ENCODE measurements around the gene TMEM270. TPM values are rescaled to one million over a fixed set of nuclear protein-coding genes. Genes with fewer than 3 reads are reported as not detected.
A peak's percentile ranks its signal among the peaks of the same experiment; 100 is the strongest.

The TMEM270 gene
- total and polyA plus RNA-seq, 2 of the 4 experiments (the other 2 are of a cell fraction): 0.17 TPM; not detected in 1

DNA sequence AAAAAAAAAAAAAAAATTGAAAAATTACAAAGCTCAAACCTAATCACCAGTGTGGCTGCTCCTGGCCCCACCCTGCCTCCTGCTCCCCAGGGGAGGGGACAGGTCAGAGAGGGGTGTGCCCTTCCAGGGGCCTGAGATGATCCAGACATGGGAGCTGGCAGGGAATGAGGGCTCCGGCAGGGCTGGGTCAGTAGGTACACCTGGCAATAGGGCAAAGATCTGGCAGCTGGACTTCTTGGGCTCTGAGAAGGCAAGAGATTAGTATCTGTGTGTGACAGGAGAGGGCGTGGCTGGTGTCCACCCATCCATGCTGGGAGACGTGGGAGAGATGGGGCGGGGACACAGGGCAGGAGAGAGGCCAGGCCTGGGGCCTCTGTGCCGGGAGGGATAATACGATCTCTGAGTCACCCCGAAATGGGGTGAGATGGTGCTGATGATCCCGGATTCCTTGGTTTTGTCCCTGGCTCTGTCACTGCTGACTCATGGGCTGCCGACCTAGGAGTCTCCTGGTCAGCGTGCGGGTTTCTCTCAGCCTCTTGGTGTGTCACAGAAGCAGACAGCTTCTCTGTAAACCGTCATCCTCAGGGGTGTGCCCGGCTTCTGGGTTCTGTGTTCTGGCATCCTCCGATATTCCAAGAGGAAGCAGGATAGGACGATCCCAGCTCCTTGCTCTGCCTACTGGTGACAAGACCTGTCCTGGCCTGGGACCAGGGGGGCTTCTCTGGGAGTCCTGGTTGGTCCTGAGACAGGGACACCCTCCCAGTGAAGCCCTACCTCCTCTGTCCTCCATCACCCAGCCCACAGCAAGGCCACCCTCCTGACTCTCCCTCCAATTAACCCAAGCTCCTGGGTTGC lies 38.4 kb upstream of the TMEM270 start:
- no TSS peak for BruUV-seq (replicated peaks)
- Histone ChIP-seq H3K4ac (ENCODE audit: low read depth, low read length) (peak overlapping the region; percentile 92), H3K4me2 (ENCODE audit: low read depth, low read length) (peak overlapping the region; percentile 32), H4K20me1 (ENCODE audit: insufficient read depth, low read length) (no peaks in the 10 kb centered on the region), H2BK120ac (ENCODE audit: low read depth, low read length) (peak overlapping the region; percentile 93), H2AK5ac (ENCODE audit: low read depth, low read length) (peak overlapping the region; percentile 83), H2BK20ac (ENCODE audit: low read depth, low read length) (peak overlapping the region; percentile 98), H2AFZ (replicated peaks; ENCODE audit: low read length, poor library complexity) (peak overlapping the region; percentile 92), H2BK15ac (ENCODE audit: low read depth, low read length) (peak overlapping the region; percentile 72; the same call in 2 of the 3 replicates), H3K18ac (ENCODE audit: low read depth, low read length) (peak overlapping the region; percentile 20; the same call in 1 of the 2 replicates), H3K9ac (ENCODE audit: low read depth, low read length) (no peak overlapping the region), H3K9me3 (ENCODE audit: control insufficient read depth, insufficient read depth, low read length) (no peaks in the 10 kb centered on the region), H3K27ac (ENCODE audit: insufficient read depth, low read length) (peak overlapping the region; percentile 35; the same call in 1 of the 2 replicates), H4K8ac (ENCODE audit: low read depth in 2 of 2, low read length in 2 of 2) (peak overlapping the region; percentile 47 to 82), H3K36me3 (ENCODE audit: control insufficient read depth, insufficient read depth, low read length) (no peaks in the 10 kb centered on the region), H2BK5ac (ENCODE audit: low read depth, low read length, poor library complexity, severe bottlenecking) (peak overlapping the region; percentile 75), H3K4me1 (ENCODE audit: control insufficient read depth, insufficient read depth, low read length) (peaks cover 10% of the 10 kb centered on the region), H3K14ac (replicated peaks; ENCODE audit: low read depth, low read length) (peak overlapping the region; percentile 80), H3K56ac (ENCODE audit: extremely low read depth, insufficient read depth, low read length) (peak overlapping the region; percentile 30; the same call in 1 of the 2 replicates), H3K4me3 (ENCODE audit: insufficient read depth, low read depth, low read length) (no peak overlapping the region), H2AK9ac (replicated peaks; ENCODE audit: low read depth, low read length, poor library complexity) (peak overlapping the region; percentile 99), H4K91ac (ENCODE audit: insufficient read depth, low read depth, low read length) (peak overlapping the region; percentile 92), H3K79me1 (ENCODE audit: low read depth in 1 of 2, low read length in 2 of 2) (no peaks in the 10 kb centered on the region), H4K5ac (ENCODE audit: low read depth, low read length) (peak overlapping the region; percentile 7; the same call in 1 of the 2 replicates), H3K27me3 (ENCODE audit: control insufficient read depth, insufficient read depth, low read length) (no peaks in the 10 kb centered on the region), H3K23ac (ENCODE audit: low read depth, low read length) (peak overlapping the region; percentile 71), H3K9me1 (ENCODE audit: insufficient read depth, low read length) (peaks cover 18% of the 10 kb centered on the region)
- in situ Hi-C loops (cut with MboI; ENCODE audit: low sequenced_read_pairs) (no loop called here), intact Hi-C loops (cut with micrococcal nuclease) (no loop called here), dilution Hi-C loops (cut with HindIII; ENCODE audit: low sequenced_read_pairs, unreplicated experiment) (no loop called here)
- ChIA-PET CTCF (interaction anchor here (1.1 to 2.8 kb wide), 2 partner anchors 11 to 384 kb away, joined by 4 to 10 read pairs; no protein-coding TSS in a partner anchor), POLR2A (ENCODE audit: unreplicated experiment) (no interaction called here)
- peak; percentile 97 for DNase-seq
- WGBS, 2 experiments (ENCODE audit: extremely low coverage in 2 of 2, insufficient read length in 1 of 2): 2% methylated on average over 9 of the region's 15 CpGs; no CpG with 5 or more reads in 1 of the 2 experiments
- TF ChIP-seq RFX5 (IDR thresholded peaks at IDR 0.05; ENCODE audit: low read depth, low read length) (no peak), MXI1 (IDR thresholded peaks at IDR 0.05; ENCODE audit: borderline replicate concordance, low read depth, low read length) (peak; percentile 82; the same call in 1 of the 2 replicates), MAFK (IDR thresholded peaks at IDR 0.05; ENCODE audit: low read depth, low read length) (peak; percentile 48; the same call in 1 of the 2 replicates), BHLHE40 (IDR thresholded peaks at IDR 0.05; ENCODE audit: low read depth, low read length) (peak; percentile 76), NFE2L2 (IDR thresholded peaks at IDR 0.05; ENCODE audit: low read depth, low read length) (peak; percentile 61; the same call in 1 of the 2 replicates), FOS (IDR thresholded peaks at IDR 0.05; ENCODE audit: low read depth, low read length) (peak; percentile 97), POLR2A (IDR thresholded peaks at IDR 0.05; ENCODE audit: low read depth, low read length) (no peak)
- peak; percentile 96 for ATAC-seq (ENCODE audit: low read depth)
